ENCODE data around the gene HTR2A.

The HTR2A gene

GRCh38 chr13:46909042-46909441, 12.2 kb upstream of the HTR2A start:
- no peaks in the 10 kb centered on the region for H3K36me3 ChIP-seq (replicated peaks; ENCODE audit: insufficient read depth, low read length)
- no peak overlapping the region for H3K4me2 ChIP-seq (ENCODE audit: low read depth, low read length)
- no peaks in the 10 kb centered on the region for H3K9me2 ChIP-seq (replicated peaks; ENCODE audit: insufficient read depth, low read length)
- no peaks in the 10 kb centered on the region for H3K9me3 ChIP-seq (replicated peaks; ENCODE audit: insufficient read depth, low read length)
- no peak overlapping the region for H3K9ac ChIP-seq (ENCODE audit: low read length)
- TF ChIP-seq, protein P1, sequence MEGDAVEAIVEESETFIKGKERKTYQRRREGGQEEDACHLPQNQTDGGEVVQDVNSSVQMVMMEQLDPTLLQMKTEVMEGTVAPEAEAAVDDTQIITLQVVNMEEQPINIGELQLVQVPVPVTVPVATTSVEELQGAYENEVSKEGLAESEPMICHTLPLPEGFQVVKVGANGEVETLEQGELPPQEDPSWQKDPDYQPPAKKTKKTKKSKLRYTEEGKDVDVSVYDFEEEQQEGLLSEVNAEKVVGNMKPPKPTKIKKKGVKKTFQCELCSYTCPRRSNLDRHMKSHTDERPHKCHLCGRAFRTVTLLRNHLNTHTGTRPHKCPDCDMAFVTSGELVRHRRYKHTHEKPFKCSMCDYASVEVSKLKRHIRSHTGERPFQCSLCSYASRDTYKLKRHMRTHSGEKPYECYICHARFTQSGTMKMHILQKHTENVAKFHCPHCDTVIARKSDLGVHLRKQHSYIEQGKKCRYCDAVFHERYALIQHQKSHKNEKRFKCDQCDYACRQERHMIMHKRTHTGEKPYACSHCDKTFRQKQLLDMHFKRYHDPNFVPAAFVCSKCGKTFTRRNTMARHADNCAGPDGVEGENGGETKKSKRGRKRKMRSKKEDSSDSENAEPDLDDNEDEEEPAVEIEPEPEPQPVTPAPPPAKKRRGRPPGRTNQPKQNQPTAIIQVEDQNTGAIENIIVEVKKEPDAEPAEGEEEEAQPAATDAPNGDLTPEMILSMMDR (IDR thresholded peaks at IDR 0.05; ENCODE audit: low read length), result no peak
- TF ChIP-seq EZH2 (optimal IDR thresholded peaks at IDR 0.05; ENCODE audit: low read depth, low read length) (no peak), EZH2phosphoT487 (IDR thresholded peaks at IDR 0.05; ENCODE audit: low read length) (no peak)
- H3K4me1 ChIP-seq (ENCODE audit: low read length), result no peaks in the 10 kb centered on the region
- no peaks in the 10 kb centered on the region for H4K20me1 ChIP-seq (ENCODE audit: insufficient read depth, low read length)
- no peaks in the 10 kb centered on the region for H3K27me3 ChIP-seq (replicated peaks; ENCODE audit: insufficient read depth, low read length)
- DNase-seq, result no peak
- no peak overlapping the region for H3K4me3 ChIP-seq (ENCODE audit: low read length)
- H2AFZ ChIP-seq (ENCODE audit: low read length), result no peak overlapping the region
- H3F3A ChIP-seq (ENCODE audit: insufficient read depth, low read length), result no peaks in the 10 kb centered on the region
- H3K79me2 ChIP-seq (ENCODE audit: low read length), result no peaks in the 10 kb centered on the region
- H3K27ac ChIP-seq (ENCODE audit: low read length), result no peak overlapping the region

DNA sequence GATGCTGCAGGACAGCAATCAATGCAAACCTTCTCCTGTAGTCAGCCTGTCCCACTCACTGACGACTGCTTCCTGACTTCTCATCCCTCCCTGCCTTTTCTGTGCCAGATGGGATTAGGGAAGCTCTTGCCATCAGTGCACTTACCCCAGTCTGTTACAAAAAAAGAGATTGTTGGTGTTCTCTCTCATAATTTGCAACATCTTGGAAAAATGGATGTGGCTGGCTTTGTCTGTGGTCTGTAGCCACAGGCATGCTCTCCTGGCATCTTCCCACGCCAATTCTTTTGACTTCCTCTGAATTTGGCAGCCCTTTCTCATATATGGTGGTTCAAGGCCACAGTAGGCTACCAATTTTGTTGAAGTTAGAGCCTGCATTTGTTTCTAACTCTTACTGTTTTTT, 11.6 kb upstream of the HTR2A start:
- H3F3A ChIP-seq (ENCODE audit: insufficient read depth, low read length), result no peaks in the 10 kb centered on the region
- H3K9ac ChIP-seq (ENCODE audit: low read length), result no peak overlapping the region
- no peaks in the 10 kb centered on the region for H3K9me2 ChIP-seq (replicated peaks; ENCODE audit: insufficient read depth, low read length)
- TF ChIP-seq, protein P1 (IDR thresholded peaks at IDR 0.05; ENCODE audit: low read length), result no peak
- TF ChIP-seq EZH2phosphoT487 (IDR thresholded peaks at IDR 0.05; ENCODE audit: low read length) (no peak), EZH2 (optimal IDR thresholded peaks at IDR 0.05; ENCODE audit: low read depth, low read length) (no peak)
- H2AFZ ChIP-seq (ENCODE audit: low read length), result no peak overlapping the region
- no peaks in the 10 kb centered on the region for H3K79me2 ChIP-seq (ENCODE audit: low read length)
- H3K4me2 ChIP-seq (ENCODE audit: low read depth, low read length), result no peak overlapping the region
- DNase-seq, result no peak
- H3K9me3 ChIP-seq (replicated peaks; ENCODE audit: insufficient read depth, low read length), result no peaks in the 10 kb centered on the region
- no peaks in the 10 kb centered on the region for H3K36me3 ChIP-seq (replicated peaks; ENCODE audit: insufficient read depth, low read length)
- H3K27me3 ChIP-seq (replicated peaks; ENCODE audit: insufficient read depth, low read length), result no peaks in the 10 kb centered on the region
- H3K4me1 ChIP-seq (ENCODE audit: low read length), result no peaks in the 10 kb centered on the region
- H4K20me1 ChIP-seq (ENCODE audit: insufficient read depth, low read length), result no peaks in the 10 kb centered on the region
- no peak overlapping the region for H3K4me3 ChIP-seq (ENCODE audit: low read length)
- H3K27ac ChIP-seq (ENCODE audit: low read length), result no peak overlapping the region

- H3K4me3 ChIP-seq (ENCODE audit: low read length), result no peak overlapping the region
Measured at GRCh38 chr13:46906405-46906804, 9.6 kb upstream of the HTR2A start.

More at GRCh38 chr13:46906405-46906804, 9.6 kb upstream of the HTR2A start:
- H3K9me2 ChIP-seq (replicated peaks; ENCODE audit: insufficient read depth, low read length), result no peaks in the 10 kb centered on the region
- H3K27ac ChIP-seq (ENCODE audit: low read length), result no peak overlapping the region
- H3F3A ChIP-seq (ENCODE audit: insufficient read depth, low read length), result no peaks in the 10 kb centered on the region
- H3K9me3 ChIP-seq (replicated peaks; ENCODE audit: insufficient read depth, low read length), result no peaks in the 10 kb centered on the region
- H3K4me2 ChIP-seq (ENCODE audit: low read depth, low read length), result no peak overlapping the region
- H3K36me3 ChIP-seq (replicated peaks; ENCODE audit: insufficient read depth, low read length), result no peaks in the 10 kb centered on the region
- no peak for DNase-seq
- H3K27me3 ChIP-seq (replicated peaks; ENCODE audit: insufficient read depth, low read length), result no peaks in the 10 kb centered on the region
- H4K20me1 ChIP-seq (ENCODE audit: insufficient read depth, low read length), result no peaks in the 10 kb centered on the region
- H3K9ac ChIP-seq (ENCODE audit: low read length), result no peak overlapping the region
- no peak overlapping the region for H2AFZ ChIP-seq (ENCODE audit: low read length)
- H3K79me2 ChIP-seq (ENCODE audit: low read length), result no peaks in the 10 kb centered on the region
- TF ChIP-seq EZH2 (optimal IDR thresholded peaks at IDR 0.05; ENCODE audit: low read depth, low read length) (no peak), EZH2phosphoT487 (IDR thresholded peaks at IDR 0.05; ENCODE audit: low read length) (no peak)
- TF ChIP-seq, protein P1 (IDR thresholded peaks at IDR 0.05; ENCODE audit: low read length), result no peak
- no peaks in the 10 kb centered on the region for H3K4me1 ChIP-seq (ENCODE audit: low read length)

Measured in MM.1S (cell line).